ENCODE data around the gene CELF2. TPM values are rescaled to one million over a fixed set of nuclear protein-coding genes. Genes with fewer than 3 reads are reported as not detected.
A peak's percentile ranks its signal among the peaks of the same experiment; 100 is the strongest.

The CELF2 gene
- total RNA-seq, 4 donors from 2014 or later, result 106 to 127 (median 120) TPM

GRCh38 chr10:11169976-11170375 lies 152.3 kb downstream of the CELF2 start:
- H3K4me1 ChIP-seq, result peaks cover 0 to 80% (median 32%) of the 10 kb centered on the region in 4 donors
- H3K36me3 ChIP-seq, result peaks cover 0 to 29% (median 0%) of the 10 kb centered on the region in 3 donors
- H3K27ac ChIP-seq, result peak overlapping the region in 3 of 4 donors; percentile 91 to 95 (median 95)
- DNase-seq (ENCODE audit: low spot score in 2 of 2), result no peak
- peak overlapping the region in 2 of 4 donors; percentile 16 to 73 for H3K4me3 ChIP-seq
- TF ChIP-seq EP300 (IDR thresholded peaks at IDR 0.05) (no peak), CTCF (IDR thresholded peaks at IDR 0.05) (no peak), POLR2A (IDR thresholded peaks at IDR 0.05) (no peak)
- no peaks in the 10 kb centered on the region for H3K9me3 ChIP-seq
- WGBS, 2 donors, result 71 to 75% methylated on average over 2 of the region's 2 CpGs
- H3K27me3 ChIP-seq, result no peaks in the 10 kb centered on the region

GRCh38 chr10:11170574-11170973 lies 152.9 kb downstream of the CELF2 start:
- Histone ChIP-seq H3K9me3 (no peaks in the 10 kb centered on the region), H3K4me3 (peak overlapping the region in 2 of 4 donors; percentile 16 to 73), H3K27me3 (no peaks in the 10 kb centered on the region), H3K27ac (peak overlapping the region; percentile 30 to 95 (median 84)), H3K4me1 (peaks cover 0 to 86% (median 32%) of the 10 kb centered on the region in 4 donors), H3K36me3 (peaks cover 0 to 35% (median 0%) of the 10 kb centered on the region in 3 donors)
- TF ChIP-seq POLR2A (IDR thresholded peaks at IDR 0.05), result no peak
- TF ChIP-seq CTCF (IDR thresholded peaks at IDR 0.05), result no peak
- no peak for TF ChIP-seq EP300 (IDR thresholded peaks at IDR 0.05)
- WGBS, 2 donors, result 82 to 84% methylated on average over 8 of the region's 8 CpGs
- DNase-seq (ENCODE audit: low spot score in 2 of 2), result no peak

- TF ChIP-seq POLR2A (IDR thresholded peaks at IDR 0.05), result peak in 1 of 2 donors; percentile 13
- TF ChIP-seq EP300 (IDR thresholded peaks at IDR 0.05), result peak; percentile 25 to 65
- TF ChIP-seq CTCF (IDR thresholded peaks at IDR 0.05), result no peak
- no peak for DNase-seq (ENCODE audit: low spot score in 2 of 2)
- no peaks in the 10 kb centered on the region for H3K9me3 ChIP-seq
- H3K4me3 ChIP-seq, result peak overlapping the region in 1 of 4 donors; percentile 73
- H3K4me1 ChIP-seq, result peaks cover 0 to 93% (median 33%) of the 10 kb centered on the region in 4 donors
- WGBS, 2 donors, result 37 to 42% methylated on average over 8 of the region's 8 CpGs
- peaks cover 0 to 41% (median 0%) of the 10 kb centered on the region in 3 donors for H3K36me3 ChIP-seq
- peak overlapping the region; percentile 30 to 95 (median 76) for H3K27ac ChIP-seq
- no peaks in the 10 kb centered on the region for H3K27me3 ChIP-seq
Observed at GRCh38 chr10:11170993-11171851, 153.6 kb downstream of the CELF2 start.

GRCh38 chr10:11173042-11173441 lies 155.4 kb downstream of the CELF2 start:
- DNase-seq (ENCODE audit: low spot score in 2 of 2), result no peak
- Histone ChIP-seq H3K4me1 (peaks cover 0 to 99% (median 48%) of the 10 kb centered on the region in 4 donors), H3K4me3 (no peak overlapping the region), H3K27ac (peak overlapping the region in 3 of 4 donors; percentile 57 to 95 (median 95)), H3K36me3 (peaks cover 0 to 51% (median 0%) of the 10 kb centered on the region in 3 donors), H3K27me3 (no peaks in the 10 kb centered on the region), H3K9me3 (no peaks in the 10 kb centered on the region)
- WGBS, 2 donors, result 90 to 92% methylated on average over 5 of the region's 5 CpGs
- no peak for TF ChIP-seq POLR2A (IDR thresholded peaks at IDR 0.05)
- TF ChIP-seq CTCF (IDR thresholded peaks at IDR 0.05), result no peak
- no peak for TF ChIP-seq EP300 (IDR thresholded peaks at IDR 0.05)

- peak in 1 of 2 donors; percentile 43 for DNase-seq (ENCODE audit: low spot score in 2 of 2)
- peak; percentile 34 to 78 for TF ChIP-seq EP300 (IDR thresholded peaks at IDR 0.05)
- TF ChIP-seq CTCF (IDR thresholded peaks at IDR 0.05), result no peak
- TF ChIP-seq POLR2A (IDR thresholded peaks at IDR 0.05), result peak in 1 of 2 donors; percentile 18
- H3K27ac ChIP-seq, result peak overlapping the region in 3 of 4 donors; percentile 58 to 95 (median 59)
- H3K36me3 ChIP-seq, result peaks cover 0 to 67% (median 0%) of the 10 kb centered on the region in 3 donors
- 82 to 87% methylated on average over 11 of the region's 11 CpGs for WGBS, 2 donors
- H3K4me1 ChIP-seq, result peaks cover 0 to 88% (median 35%) of the 10 kb centered on the region in 4 donors
- no peaks in the 10 kb centered on the region for H3K9me3 ChIP-seq
- no peaks in the 10 kb centered on the region for H3K27me3 ChIP-seq
- H3K4me3 ChIP-seq, result peak overlapping the region in 1 of 4 donors; percentile 19
Observed at GRCh38 chr10:11175823-11176243, 158.2 kb downstream of the CELF2 start.
